Measurements from ENCODE around the gene SLC38A8. TPM values are rescaled to one million over a fixed set of nuclear protein-coding genes. Genes with fewer than 3 reads are reported as not detected.

Gene SLC38A8
- polyA plus RNA-seq, 2 of the 4 experiments (the other 2 are of a cell fraction) = not detected

DNA sequence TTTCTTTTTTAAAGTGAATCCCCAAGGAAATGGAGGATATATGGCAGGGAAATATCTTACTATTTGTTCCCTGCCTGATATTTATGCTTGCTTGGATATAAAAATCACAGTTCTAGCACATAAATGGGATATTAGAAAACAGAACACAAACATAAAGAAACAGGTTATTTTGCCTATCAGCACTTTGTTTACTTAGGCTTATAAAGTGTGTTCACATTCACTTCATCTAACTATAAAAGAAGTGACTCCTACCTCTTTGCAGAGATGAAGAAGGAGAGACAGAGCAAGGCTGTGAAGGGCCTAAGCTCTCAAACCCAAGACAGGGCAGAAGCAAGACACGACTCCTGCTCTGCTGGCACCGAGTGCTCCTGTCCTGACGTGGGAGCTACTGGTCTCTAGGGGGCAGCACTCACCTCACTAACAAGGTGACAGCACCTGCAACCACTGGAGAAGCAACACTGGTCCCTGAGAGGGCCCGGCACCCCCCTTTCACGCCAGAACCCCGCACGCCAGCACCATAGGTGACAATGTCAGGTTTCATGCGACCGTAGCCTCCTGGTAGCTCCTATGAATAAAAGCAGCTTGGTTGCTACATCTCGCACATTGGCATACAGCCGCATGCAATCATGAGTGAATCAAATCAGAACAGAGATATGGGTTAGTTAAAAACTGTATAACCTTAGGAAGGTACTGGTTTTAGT is 42.1 kb upstream of the SLC38A8 start (continued):
- TF ChIP-seq, protein P1, sequence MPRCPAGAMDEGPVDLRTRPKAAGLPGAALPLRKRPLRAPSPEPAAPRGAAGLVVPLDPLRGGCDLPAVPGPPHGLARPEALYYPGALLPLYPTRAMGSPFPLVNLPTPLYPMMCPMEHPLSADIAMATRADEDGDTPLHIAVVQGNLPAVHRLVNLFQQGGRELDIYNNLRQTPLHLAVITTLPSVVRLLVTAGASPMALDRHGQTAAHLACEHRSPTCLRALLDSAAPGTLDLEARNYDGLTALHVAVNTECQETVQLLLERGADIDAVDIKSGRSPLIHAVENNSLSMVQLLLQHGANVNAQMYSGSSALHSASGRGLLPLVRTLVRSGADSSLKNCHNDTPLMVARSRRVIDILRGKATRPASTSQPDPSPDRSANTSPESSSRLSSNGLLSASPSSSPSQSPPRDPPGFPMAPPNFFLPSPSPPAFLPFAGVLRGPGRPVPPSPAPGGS (IDR thresholded peaks at IDR 0.05) = no peak
- TF ChIP-seq ESRRA (IDR thresholded peaks at IDR 0.05; ENCODE audit: borderline replicate concordance, low read length) (no peak), MAFK (IDR thresholded peaks at IDR 0.05; ENCODE audit: partially characterized antibody) (peak; percentile 39), PHF8 (IDR thresholded peaks at IDR 0.05; ENCODE audit: borderline replicate concordance, low read depth) (no peak), RAD21 (conservative IDR thresholded peaks at IDR 0.05 in 1 of 2, IDR thresholded peaks at IDR 0.05 in 1 of 2) (peak; percentile 70 to 73), HEYL (CRISPR knock-in tag; IDR thresholded peaks at IDR 0.05) (no peak), HOXB13 (CRISPR knock-in tag; IDR thresholded peaks at IDR 0.05; ENCODE audit: low read depth) (no peak), SREBF2 (IDR thresholded peaks at IDR 0.05) (no peak), RNF2 (IDR thresholded peaks at IDR 0.05; ENCODE audit: borderline replicate concordance, low read depth) (no peak), JUN (IDR thresholded peaks at IDR 0.05) (no peak), HDAC2 (IDR thresholded peaks at IDR 0.05) (no peak), HOXB5 (CRISPR knock-in tag; IDR thresholded peaks at IDR 0.05) (no peak), CBX8 (IDR thresholded peaks at IDR 0.05) (no peak)

DNA sequence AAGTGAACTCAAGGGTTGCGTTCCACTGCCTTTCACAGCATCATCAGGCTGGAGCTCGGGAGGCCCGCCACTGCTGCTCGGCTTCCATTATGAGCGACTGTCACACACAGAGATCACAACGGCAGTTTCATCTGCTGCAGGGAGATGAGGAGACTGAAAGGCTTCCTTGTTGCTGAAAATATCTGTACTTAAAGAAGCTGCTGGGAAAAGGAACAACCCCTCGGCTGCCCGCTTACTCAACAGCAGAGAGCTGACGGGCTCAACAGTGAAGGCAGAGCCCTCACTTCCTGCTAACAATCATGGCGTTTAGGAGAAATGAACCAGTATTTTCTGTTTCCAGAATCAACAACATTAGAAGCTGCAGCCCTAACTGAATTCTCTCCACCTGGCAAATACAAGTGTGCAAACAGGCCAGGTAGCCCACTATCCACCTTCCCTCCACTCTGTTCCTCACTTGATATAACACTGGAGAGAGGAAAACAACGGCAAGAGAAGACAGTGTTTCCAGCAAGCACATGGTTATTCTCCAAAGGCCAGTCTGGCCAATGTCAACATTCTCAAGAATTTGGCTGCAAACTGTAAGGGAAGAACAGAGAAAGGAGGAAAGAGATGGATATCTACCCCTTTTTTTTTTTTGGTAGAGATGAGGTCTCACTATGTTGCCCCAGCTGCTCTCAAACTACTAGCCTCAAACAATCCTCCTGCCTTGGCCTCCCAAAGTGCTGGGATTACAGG is 40.4 kb upstream of the SLC38A8 start:
- Histone ChIP-seq H3K9me3 (no peaks in the 10 kb centered on the region), H3K4me2 (no peak overlapping the region), H3K27ac (no peak overlapping the region), H3K4me3 (no peak overlapping the region), H3K4me1 (no peaks in the 10 kb centered on the region)
- POLR2A ChIA-PET = interaction anchor here (0.7 kb wide), 1 partner anchor 34 kb away, joined by 3 read pairs; the partner anchor contains the start of gene MBTPS1
- no peak for DNase-seq (ENCODE audit: low read depth in 1 of 2, low spot score in 1 of 2)
- no peak for ATAC-seq
- no peak for FAIRE-seq
- CTCF ChIA-PET = interaction anchor here (0.6 to 4.7 kb wide), 7 partner anchors 10 to 225 kb away, joined by 3 to 43 read pairs (median 4); partner anchors contain the start of genes MBTPS1 and OSGIN1
- TF ChIP-seq, protein P1 (IDR thresholded peaks at IDR 0.05) = no peak
- TF ChIP-seq CEBPB (IDR thresholded peaks at IDR 0.05) (no peak), BHLHE40 (IDR thresholded peaks at IDR 0.05; ENCODE audit: low read depth, low read length) (no peak), FOSB (CRISPR knock-in tag; IDR thresholded peaks at IDR 0.05) (no peak), MAFK (IDR thresholded peaks at IDR 0.05; ENCODE audit: partially characterized antibody) (no peak), NR3C1 (IDR thresholded peaks at IDR 0.05) (no peak), HOXA7 (CRISPR knock-in tag; IDR thresholded peaks at IDR 0.05) (no peak), ZSCAN20 (CRISPR knock-in tag; IDR thresholded peaks at IDR 0.05) (no peak), FOSL2 (IDR thresholded peaks at IDR 0.05) (no peak), FOSL2 (CRISPR knock-in tag; IDR thresholded peaks at IDR 0.05) (no peak), NFE2L2 (conservative IDR thresholded peaks at IDR 0.05; ENCODE audit: low read length) (no peak)
- TF ChIP-seq, protein P2, sequence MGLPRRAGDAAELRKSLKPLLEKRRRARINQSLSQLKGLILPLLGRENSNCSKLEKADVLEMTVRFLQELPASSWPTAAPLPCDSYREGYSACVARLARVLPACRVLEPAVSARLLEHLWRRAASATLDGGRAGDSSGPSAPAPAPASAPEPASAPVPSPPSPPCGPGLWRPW (IDR thresholded peaks at IDR 0.05) = no peak
- 92% methylated on average over 11 of the region's 11 CpGs for WGBS (ENCODE audit: missing lambda C conversion rate)
